ENCODE data around the gene KLHL36.

KLHL36 gene

GRCh38 chr16:84647828-84648594 lies at the start of gene KLHL36:
Gene KLHL36, plus strand, starts transcription at chr16:84648511. Its CDS starts 2,357 bp downstream, at chr16:84650868.
- peak; percentile 81 for DNase-seq (ENCODE audit: low read depth)
- no peaks in the 10 kb centered on the region for H3K9me3 ChIP-seq (ENCODE audit: control insufficient read depth, low read length)
- H3K4me3 ChIP-seq (ENCODE audit: low read length): peak within 1 kb of the TSS; percentile 88
- H3K27me3 ChIP-seq (replicated peaks; ENCODE audit: control insufficient read depth, insufficient read depth, low read length): no peaks in the 10 kb centered on the region
- peaks cover 43% of the 10 kb centered on the region for H3K4me1 ChIP-seq (ENCODE audit: control insufficient read depth, insufficient read depth, low read length)
- H3K36me3 ChIP-seq (ENCODE audit: control insufficient read depth, insufficient read depth, low read length, severe bottlenecking): peaks cover 19% of the 10 kb centered on the region
- H3K9ac ChIP-seq (ENCODE audit: low read length): peak within 1 kb of the TSS; percentile 88

GRCh38 chr16:84599521-84600202 lies 48.6 kb upstream of the KLHL36 start:
- DNase-seq (ENCODE audit: low read depth): peak; percentile 85
- Histone ChIP-seq H3K36me3 (ENCODE audit: control insufficient read depth, insufficient read depth, low read length, severe bottlenecking) (peaks cover 8% of the 10 kb centered on the region), H3K9me3 (ENCODE audit: control insufficient read depth, low read length) (no peaks in the 10 kb centered on the region), H3K4me3 (ENCODE audit: low read length) (peak overlapping the region; percentile 71), H3K27me3 (replicated peaks; ENCODE audit: control insufficient read depth, insufficient read depth, low read length) (no peaks in the 10 kb centered on the region), H3K4me1 (ENCODE audit: control insufficient read depth, insufficient read depth, low read length) (peaks cover 49% of the 10 kb centered on the region), H3K9ac (ENCODE audit: low read length) (peak overlapping the region; percentile 83)

- DNase-seq (ENCODE audit: low read depth): peak; percentile 24
- Histone ChIP-seq H3K4me1 (ENCODE audit: control insufficient read depth, insufficient read depth, low read length) (peaks cover 52% of the 10 kb centered on the region), H3K9me3 (ENCODE audit: control insufficient read depth, low read length) (no peaks in the 10 kb centered on the region), H3K36me3 (ENCODE audit: control insufficient read depth, insufficient read depth, low read length, severe bottlenecking) (peaks cover 4% of the 10 kb centered on the region), H3K9ac (ENCODE audit: low read length) (peak overlapping the region; percentile 83), H3K4me3 (ENCODE audit: low read length) (peak overlapping the region; percentile 71), H3K27me3 (replicated peaks; ENCODE audit: control insufficient read depth, insufficient read depth, low read length) (no peaks in the 10 kb centered on the region)
Measured at GRCh38 chr16:84600343-84601229, 47.7 kb upstream of the KLHL36 start.

- Histone ChIP-seq H3K4me1 (ENCODE audit: control insufficient read depth, insufficient read depth, low read length) (peaks cover 54% of the 10 kb centered on the region), H3K4me3 (ENCODE audit: low read length) (peak overlapping the region; percentile 48), H3K9me3 (ENCODE audit: control insufficient read depth, low read length) (no peaks in the 10 kb centered on the region), H3K36me3 (ENCODE audit: control insufficient read depth, insufficient read depth, low read length, severe bottlenecking) (peaks cover 3% of the 10 kb centered on the region), H3K27me3 (replicated peaks; ENCODE audit: control insufficient read depth, insufficient read depth, low read length) (no peaks in the 10 kb centered on the region), H3K9ac (ENCODE audit: low read length) (peak overlapping the region; percentile 57)
- DNase-seq (ENCODE audit: low read depth): peak; percentile 97
Measured at GRCh38 chr16:84603140-84603816, 45.0 kb upstream of the KLHL36 start.

GRCh38 chr16:84603940-84604339 lies 44.4 kb upstream of the KLHL36 start:
- Histone ChIP-seq H3K4me3 (ENCODE audit: low read length) (no peak overlapping the region), H3K9ac (ENCODE audit: low read length) (no peak overlapping the region), H3K9me3 (ENCODE audit: control insufficient read depth, low read length) (no peaks in the 10 kb centered on the region), H3K4me1 (ENCODE audit: control insufficient read depth, insufficient read depth, low read length) (peaks cover 54% of the 10 kb centered on the region), H3K27me3 (replicated peaks; ENCODE audit: control insufficient read depth, insufficient read depth, low read length) (no peaks in the 10 kb centered on the region), H3K36me3 (ENCODE audit: control insufficient read depth, insufficient read depth, low read length, severe bottlenecking) (peaks cover 3% of the 10 kb centered on the region)
- DNase-seq (ENCODE audit: low read depth): no peak

- Histone ChIP-seq H3K4me1 (ENCODE audit: control insufficient read depth, insufficient read depth, low read length) (peaks cover 48% of the 10 kb centered on the region), H3K4me3 (ENCODE audit: low read length) (no peak overlapping the region), H3K9ac (ENCODE audit: low read length) (no peak overlapping the region), H3K9me3 (ENCODE audit: control insufficient read depth, low read length) (no peaks in the 10 kb centered on the region), H3K36me3 (ENCODE audit: control insufficient read depth, insufficient read depth, low read length, severe bottlenecking) (peaks cover 7% of the 10 kb centered on the region), H3K27me3 (replicated peaks; ENCODE audit: control insufficient read depth, insufficient read depth, low read length) (no peaks in the 10 kb centered on the region)
- no peak for DNase-seq (ENCODE audit: low read depth)
Measured at GRCh38 chr16:84604477-84605013, 43.8 kb upstream of the KLHL36 start.

- Histone ChIP-seq H3K27me3 (replicated peaks; ENCODE audit: control insufficient read depth, insufficient read depth, low read length) (no peaks in the 10 kb centered on the region), H3K4me3 (ENCODE audit: low read length) (no peak overlapping the region), H3K9ac (ENCODE audit: low read length) (no peak overlapping the region), H3K9me3 (ENCODE audit: control insufficient read depth, low read length) (no peaks in the 10 kb centered on the region), H3K36me3 (ENCODE audit: control insufficient read depth, insufficient read depth, low read length, severe bottlenecking) (peaks cover 7% of the 10 kb centered on the region), H3K4me1 (ENCODE audit: control insufficient read depth, insufficient read depth, low read length) (peaks cover 41% of the 10 kb centered on the region)
- no peak for DNase-seq (ENCODE audit: low read depth)
Measured at GRCh38 chr16:84605339-84605848, 42.9 kb upstream of the KLHL36 start.

GRCh38 chr16:84606081-84606875 lies 42.0 kb upstream of the KLHL36 start:
- no peak overlapping the region for H3K4me3 ChIP-seq (ENCODE audit: low read length)
- no peaks in the 10 kb centered on the region for H3K27me3 ChIP-seq (replicated peaks; ENCODE audit: control insufficient read depth, insufficient read depth, low read length)
- H3K36me3 ChIP-seq (ENCODE audit: control insufficient read depth, insufficient read depth, low read length, severe bottlenecking): peaks cover 7% of the 10 kb centered on the region
- no peak for DNase-seq (ENCODE audit: low read depth)
- no peak overlapping the region for H3K9ac ChIP-seq (ENCODE audit: low read length)
- no peaks in the 10 kb centered on the region for H3K9me3 ChIP-seq (ENCODE audit: control insufficient read depth, low read length)
- H3K4me1 ChIP-seq (ENCODE audit: control insufficient read depth, insufficient read depth, low read length): peaks cover 41% of the 10 kb centered on the region

- peaks cover 7% of the 10 kb centered on the region for H3K36me3 ChIP-seq (ENCODE audit: control insufficient read depth, insufficient read depth, low read length, severe bottlenecking)
- DNase-seq (ENCODE audit: low read depth): no peak
Measured at GRCh38 chr16:84607061-84607460, 41.2 kb upstream of the KLHL36 start.

GRCh38 chr16:84607694-84608093 lies 40.6 kb upstream of the KLHL36 start:
- H3K9me3 ChIP-seq (ENCODE audit: control insufficient read depth, low read length): no peaks in the 10 kb centered on the region
- H3K4me1 ChIP-seq (ENCODE audit: control insufficient read depth, insufficient read depth, low read length): peaks cover 36% of the 10 kb centered on the region
- H3K4me3 ChIP-seq (ENCODE audit: low read length): no peak overlapping the region
- DNase-seq (ENCODE audit: low read depth): no peak
- H3K36me3 ChIP-seq (ENCODE audit: control insufficient read depth, insufficient read depth, low read length, severe bottlenecking): peaks cover 7% of the 10 kb centered on the region
- H3K27me3 ChIP-seq (replicated peaks; ENCODE audit: control insufficient read depth, insufficient read depth, low read length): no peaks in the 10 kb centered on the region
- no peak overlapping the region for H3K9ac ChIP-seq (ENCODE audit: low read length)

More at GRCh38 chr16:84607061-84607460, 41.2 kb upstream of the KLHL36 start:
- H3K9ac ChIP-seq (ENCODE audit: low read length): no peak overlapping the region
- peaks cover 41% of the 10 kb centered on the region for H3K4me1 ChIP-seq (ENCODE audit: control insufficient read depth, insufficient read depth, low read length)
- no peaks in the 10 kb centered on the region for H3K9me3 ChIP-seq (ENCODE audit: control insufficient read depth, low read length)
- no peaks in the 10 kb centered on the region for H3K27me3 ChIP-seq (replicated peaks; ENCODE audit: control insufficient read depth, insufficient read depth, low read length)
- H3K4me3 ChIP-seq (ENCODE audit: low read length): no peak overlapping the region
